Naive thymus-derived CD8-positive, alpha-beta T cell (primary cell): ENCODE measurements around the gene NOXA1. TPM values are rescaled to one million over a fixed set of nuclear protein-coding genes. Genes with fewer than 3 reads are reported as not detected.
"Not testable (repeated sequence)": the region's sequence is repeated elsewhere in the genome, so short reads cannot be mapped to it uniquely, and the experiment has no call there.

Experiments used
- ATAC-seq, 2 donors: fragments of 150-1000 bp; cut with Tn5 transposase in 1 of 2; sonication (Bioruptor Pico), chemical (Tn5 transposase) in 1 of 2; 1 replicate in 1 of 2; 2 replicates in 1 of 2; pipeline ENCODE4 v1.10.0; 2021; ENCODE audit warnings: mild to moderate bottlenecking in 2 of 2, moderate library complexity in 2 of 2
- POLR2A ChIA-PET: fragments of 350-600 bp; sonication (Branson Sonifier 250); formaldehyde crosslinking; loops from one replicate; lab custom pipeline; 2021; ENCODE audit warnings: antibody characterized with exemption; lab: Charles Lee
- DNase-seq, 10 donors: peaks; one replicate each; pipeline versions ENCODE4 v3.0.0 to v3.0.0-alpha.2; 2020 to 2022
- H3K27ac Mint-ChIP-seq, 10 donors: one replicate each; pipeline ENCODE4 v1.8.0; 2020 to 2022; ENCODE audit warnings: mild to moderate bottlenecking in 10 of 10, mixed read lengths in 10 of 10, moderate library complexity in 4 of 10, inconsistent platforms in 1 of 10
- H3K27me3 Mint-ChIP-seq, 5 donors: one replicate each; pipeline ENCODE4 v1.8.0; 2021 to 2022; ENCODE audit warnings: mixed read lengths in 5 of 5
- H3K36me3 Mint-ChIP-seq, 3 donors: one replicate each; pipeline ENCODE4 v1.8.0; 2020 to 2022; ENCODE audit warnings: mixed read lengths in 3 of 3, mild to moderate bottlenecking in 2 of 3, inconsistent platforms in 1 of 3
- H3K4me1 Mint-ChIP-seq, 4 donors: one replicate each; pipeline ENCODE4 v1.8.0; 2021 to 2022; ENCODE audit warnings: mixed read lengths in 4 of 4
- H3K4me3 Mint-ChIP-seq, 10 donors: one replicate each; pipeline ENCODE4 v1.8.0; 2020 to 2022; ENCODE audit warnings: mild to moderate bottlenecking in 10 of 10, mixed read lengths in 10 of 10, moderate library complexity in 6 of 10, inconsistent platforms in 1 of 10
- H3K9me3 Mint-ChIP-seq, 9 donors: one replicate each; pipeline ENCODE4 v1.8.0; 2020 to 2022; ENCODE audit warnings: mixed read lengths in 9 of 9, mild to moderate bottlenecking in 3 of 9, inconsistent platforms in 1 of 9, moderate library complexity in 1 of 9
- polyA plus RNA-seq, 3 donors: library from polyadenylated mRNA; unstranded; fragments of 300-500 nt; fragmentation: Illumina TruSeq; gene quantifications; one replicate each; pipeline ENCODE4 v1.2.3, GENCODE V29; 2021
- total RNA-seq, 8 experiments: library from RNA in 2 of 8; stranded (reverse) in 2 of 8; gene quantifications; one replicate each; pipeline ENCODE4 v1.2.3 and lab custom pipeline; 2021 to 2026

The NOXA1 gene
- total and polyA plus RNA-seq, 5 experiments from 2014 or later: 0.75 to 4.5 (median 1.1) TPM

- ATAC-seq: peak; percentile 49 to 52
- H3K27me3 Mint-ChIP-seq, POLR2A ChIA-PET: not testable (repeated sequence)
- H3K4me3 Mint-ChIP-seq: peak overlapping the region in 5 of 10 donors; percentile 51 to 78 (median 59)
- H3K9me3 Mint-ChIP-seq: peaks cover 0 to 11% (median 0%) of the 10 kb centered on the region in 9 donors
- peak overlapping the region in 7 of 10 donors; percentile 76 to 99 (median 94) for H3K27ac Mint-ChIP-seq
- peaks cover 6 to 55% (median 31%) of the 10 kb centered on the region in 4 donors for H3K4me1 Mint-ChIP-seq
- peaks cover 0 to 20% (median 10%) of the 10 kb centered on the region in 3 donors for H3K36me3 Mint-ChIP-seq
- DNase-seq: peak in 6 of 10 donors; percentile 0 to 76 (median 52)
These were observed 28.2 kb downstream of the NOXA1 start for GRCh38 chr9:137451264-137452005.

- H3K4me3 Mint-ChIP-seq: peak overlapping the region in 6 of 10 donors; percentile 2 to 78 (median 51)
- ATAC-seq: no peak
- peaks cover 4 to 57% (median 34%) of the 10 kb centered on the region in 4 donors for H3K4me1 Mint-ChIP-seq
- H3K36me3 Mint-ChIP-seq: peaks cover 0 to 20% (median 10%) of the 10 kb centered on the region in 3 donors
- H3K27me3 Mint-ChIP-seq: no peaks in the 10 kb centered on the region
- peaks cover 0 to 11% (median 0%) of the 10 kb centered on the region in 9 donors for H3K9me3 Mint-ChIP-seq
- POLR2A ChIA-PET: interaction anchor here (0.6 to 0.7 kb wide), 2 partner anchors 11 to 64 kb away, joined by 3 to 4 read pairs; no protein-coding TSS in a partner anchor
- DNase-seq: peak in 3 of 10 donors; percentile 1 to 53 (median 2)
- H3K27ac Mint-ChIP-seq: peak overlapping the region; percentile 37 to 99 (median 74)
These were observed 29.0 kb downstream of the NOXA1 start for GRCh38 chr9:137452006-137452760.

GRCh38 chr9:137452761-137453642, 29.8 kb downstream of the NOXA1 start:
- Mint-ChIP-seq H3K4me3 (peak overlapping the region in 3 of 10 donors; percentile 43 to 65 (median 51)), H3K27ac (peak overlapping the region in 2 of 10 donors; percentile 43 to 47), H3K4me1 (peaks cover 4 to 56% (median 32%) of the 10 kb centered on the region in 4 donors), H3K36me3 (peaks cover 0 to 18% (median 10%) of the 10 kb centered on the region in 3 donors), H3K9me3 (peaks cover 0 to 11% (median 0%) of the 10 kb centered on the region in 9 donors), H3K27me3 (no peaks in the 10 kb centered on the region)
- POLR2A ChIA-PET: interaction anchor here (0.5 to 1.0 kb wide), 4 partner anchors 8 to 28 kb away, joined by 3 read pairs; no protein-coding TSS in a partner anchor
- ATAC-seq: no peak
- peak in 3 of 10 donors; percentile 3 to 45 (median 9) for DNase-seq

GRCh38 chr9:137453643-137454081, 30.5 kb downstream of the NOXA1 start:
- Mint-ChIP-seq H3K27me3 (no peaks in the 10 kb centered on the region), H3K27ac (peak overlapping the region in 5 of 10 donors; percentile 25 to 73 (median 41)), H3K36me3 (peaks cover 0 to 16% (median 10%) of the 10 kb centered on the region in 3 donors), H3K4me3 (peak overlapping the region in 3 of 10 donors; percentile 10 to 65 (median 27)), H3K9me3 (peaks cover 0 to 11% (median 0%) of the 10 kb centered on the region in 9 donors), H3K4me1 (peaks cover 4 to 56% (median 32%) of the 10 kb centered on the region in 4 donors)
- POLR2A ChIA-PET: interaction anchor here (0.5 to 1.0 kb wide), 3 partner anchors 8 to 28 kb away, joined by 3 read pairs; no protein-coding TSS in a partner anchor
- peak in 1 of 2 donors; percentile 30 for ATAC-seq
- DNase-seq: peak in 6 of 10 donors; percentile 40 to 66 (median 54)

GRCh38 chr9:137454145-137454596, 31.0 kb downstream of the NOXA1 start:
- Mint-ChIP-seq H3K4me3 (peak overlapping the region in 7 of 10 donors; percentile 7 to 66 (median 39)), H3K36me3 (peaks cover 0 to 13% (median 10%) of the 10 kb centered on the region in 3 donors), H3K27ac (no peak overlapping the region), H3K9me3 (peaks cover 0 to 11% (median 0%) of the 10 kb centered on the region in 9 donors), H3K27me3 (no peaks in the 10 kb centered on the region), H3K4me1 (peaks cover 4 to 55% (median 32%) of the 10 kb centered on the region in 4 donors)
- DNase-seq (peak in 5 of 10 donors; percentile 15 to 75 (median 36)), ATAC-seq (no peak)
- POLR2A ChIA-PET: interaction anchor here (1.0 kb wide), 1 partner anchor 9 kb away, joined by 3 read pairs; no protein-coding TSS in a partner anchor

- no peaks in the 10 kb centered on the region for H3K27me3 Mint-ChIP-seq
- H3K27ac Mint-ChIP-seq: peak overlapping the region in 1 of 10 donors; percentile 49
- ATAC-seq: no peak
- DNase-seq: peak in 3 of 10 donors; percentile 1 to 53 (median 7)
- H3K9me3 Mint-ChIP-seq: peaks cover 0 to 11% (median 0%) of the 10 kb centered on the region in 9 donors
- peaks cover 0 to 8% (median 7%) of the 10 kb centered on the region in 3 donors for H3K36me3 Mint-ChIP-seq
- peak overlapping the region in 7 of 10 donors; percentile 7 to 66 (median 39) for H3K4me3 Mint-ChIP-seq
- peaks cover 4 to 54% (median 35%) of the 10 kb centered on the region in 4 donors for H3K4me1 Mint-ChIP-seq
- POLR2A ChIA-PET: no interaction called here
These were observed 31.6 kb downstream of the NOXA1 start for GRCh38 chr9:137454597-137455358.

GRCh38 chr9:137455359-137455991, 32.3 kb downstream of the NOXA1 start:
- DNase-seq (peak in 1 of 10 donors; percentile 62), ATAC-seq (no peak)
- H3K27ac Mint-ChIP-seq: peak overlapping the region in 4 of 10 donors; percentile 6 to 78 (median 52)
- peaks cover 0 to 5% (median 3%) of the 10 kb centered on the region in 3 donors for H3K36me3 Mint-ChIP-seq
- peak overlapping the region in 4 of 10 donors; percentile 3 to 66 (median 20) for H3K4me3 Mint-ChIP-seq
- peaks cover 0 to 8% (median 0%) of the 10 kb centered on the region in 9 donors for H3K9me3 Mint-ChIP-seq
- no peaks in the 10 kb centered on the region for H3K27me3 Mint-ChIP-seq
- H3K4me1 Mint-ChIP-seq: peaks cover 1 to 52% (median 38%) of the 10 kb centered on the region in 4 donors
- POLR2A ChIA-PET: no interaction called here

GRCh38 chr9:137456061-137456863, 33.1 kb downstream of the NOXA1 start:
- Mint-ChIP-seq H3K27ac (peak overlapping the region in 5 of 10 donors; percentile 6 to 78 (median 56)), H3K36me3 (peaks cover 0 to 5% (median 3%) of the 10 kb centered on the region in 3 donors), H3K27me3 (no peaks in the 10 kb centered on the region), H3K4me1 (peaks cover 1 to 45% (median 44%) of the 10 kb centered on the region in 4 donors), H3K4me3 (peak overlapping the region in 8 of 10 donors; percentile 5 to 82 (median 46)), H3K9me3 (peaks cover 0 to 2% (median 0%) of the 10 kb centered on the region in 9 donors)
- POLR2A ChIA-PET: interaction anchor here (1.3 to 1.6 kb wide), 2 partner anchors 9 to 33 kb away, joined by 3 read pairs; partner anchors contain the start of genes EXD3 and NOXA1
- DNase-seq (peak in 1 of 10 donors; percentile 50), ATAC-seq (no peak)

GRCh38 chr9:137456864-137457405, 33.7 kb downstream of the NOXA1 start:
- Mint-ChIP-seq H3K27ac (peak overlapping the region in 3 of 10 donors; percentile 7 to 70 (median 25)), H3K27me3 (no peaks in the 10 kb centered on the region), H3K4me3 (peak overlapping the region in 6 of 10 donors; percentile 5 to 66 (median 21)), H3K9me3 (peaks cover 0 to 2% (median 0%) of the 10 kb centered on the region in 9 donors), H3K36me3 (peaks cover 0 to 5% (median 3%) of the 10 kb centered on the region in 3 donors), H3K4me1 (peaks cover 1 to 48% (median 43%) of the 10 kb centered on the region in 4 donors)
- POLR2A ChIA-PET: interaction anchor here (0.5 to 1.6 kb wide), 3 partner anchors 10 to 184 kb away, joined by 3 read pairs; partner anchors contain the start of genes EXD3 and NOXA1
- peak in 2 of 10 donors; percentile 1 to 60 for DNase-seq
- no peak for ATAC-seq
